Esophagus squamous epithelium (tissue), 4 donors: ENCODE results near the gene PLSCR4.

ENCODE experiments used
- POLR2A ChIP-seq, 4 donors: fragments of 450-650 bp; IDR thresholded peaks; one replicate each; pipeline ENCODE4 v1.6.1; 2017; ENCODE audit warnings: antibody characterized with exemption in 4 of 4, mild to moderate bottlenecking in 4 of 4, moderate library complexity in 3 of 4
- TF ChIP-seq, protein P1 (sequence below), 6 experiments: fragments of 450-650 bp in 4 of 6; fragments of 200-600 bp in 2 of 6; sonication (generic) in 2 of 6; IDR thresholded peaks; one replicate each; pipeline ENCODE4 v1.5.1; 2016 to 2019; ENCODE audit warnings: antibody characterized with exemption in 6 of 6, mild to moderate bottlenecking in 4 of 6, moderate library complexity in 4 of 6

DNA sequence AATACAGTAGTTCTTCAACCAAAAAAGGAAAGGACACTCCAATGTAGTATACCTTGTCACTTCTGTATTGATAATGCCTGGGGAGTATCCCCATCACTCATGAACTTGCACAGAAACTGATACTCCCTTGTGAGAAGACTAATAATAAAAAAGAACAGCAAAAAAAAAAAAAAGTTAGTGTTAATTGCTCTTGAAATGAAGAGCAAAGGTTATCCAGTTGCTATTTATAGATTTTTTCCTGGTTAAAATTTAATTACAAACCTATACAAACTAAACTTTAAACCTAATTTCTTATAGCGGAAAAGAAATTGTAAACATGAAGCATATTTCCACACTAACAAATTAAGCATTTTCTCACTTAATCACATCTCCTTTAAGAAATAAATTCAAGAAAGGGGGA, 96.6 kb downstream of the PLSCR4 start:
- TF ChIP-seq, protein P1, sequence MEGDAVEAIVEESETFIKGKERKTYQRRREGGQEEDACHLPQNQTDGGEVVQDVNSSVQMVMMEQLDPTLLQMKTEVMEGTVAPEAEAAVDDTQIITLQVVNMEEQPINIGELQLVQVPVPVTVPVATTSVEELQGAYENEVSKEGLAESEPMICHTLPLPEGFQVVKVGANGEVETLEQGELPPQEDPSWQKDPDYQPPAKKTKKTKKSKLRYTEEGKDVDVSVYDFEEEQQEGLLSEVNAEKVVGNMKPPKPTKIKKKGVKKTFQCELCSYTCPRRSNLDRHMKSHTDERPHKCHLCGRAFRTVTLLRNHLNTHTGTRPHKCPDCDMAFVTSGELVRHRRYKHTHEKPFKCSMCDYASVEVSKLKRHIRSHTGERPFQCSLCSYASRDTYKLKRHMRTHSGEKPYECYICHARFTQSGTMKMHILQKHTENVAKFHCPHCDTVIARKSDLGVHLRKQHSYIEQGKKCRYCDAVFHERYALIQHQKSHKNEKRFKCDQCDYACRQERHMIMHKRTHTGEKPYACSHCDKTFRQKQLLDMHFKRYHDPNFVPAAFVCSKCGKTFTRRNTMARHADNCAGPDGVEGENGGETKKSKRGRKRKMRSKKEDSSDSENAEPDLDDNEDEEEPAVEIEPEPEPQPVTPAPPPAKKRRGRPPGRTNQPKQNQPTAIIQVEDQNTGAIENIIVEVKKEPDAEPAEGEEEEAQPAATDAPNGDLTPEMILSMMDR (IDR thresholded peaks at IDR 0.05), result no peak
- TF ChIP-seq POLR2A (IDR thresholded peaks at IDR 0.05), result no peak
